ENCODE measurements around the gene INTS13. TPM values are rescaled to one million over a fixed set of nuclear protein-coding genes. Genes with fewer than 3 reads are reported as not detected.

INTS13 gene
- total and polyA plus RNA-seq, 2 of the 8 experiments (the other 6 are each of a cell fraction or from before 2014, with no cell fraction given) = 20.5 to 58.2 TPM

GRCh38 chr12:26976687-26977086, 38.9 kb upstream of the INTS13 start (continued):
- no peak for TF ChIP-seq CHD7 (IDR thresholded peaks at IDR 0.05; ENCODE audit: insufficient replicate concordance, low read length)
- no peak for TF ChIP-seq EZH2 (IDR thresholded peaks at IDR 0.05; ENCODE audit: low read depth, low read length, severe bottlenecking)
- no peak for TF ChIP-seq CREB1 (IDR thresholded peaks at IDR 0.05)
- no peak for TF ChIP-seq CBX8 (IDR thresholded peaks at IDR 0.05; ENCODE audit: borderline replicate concordance, low read depth, low read length)
- TF ChIP-seq TAF1 (IDR thresholded peaks at IDR 0.05; ENCODE audit: low read depth, low read length) = no peak
- TF ChIP-seq NANOG (IDR thresholded peaks at IDR 0.05; ENCODE audit: insufficient read depth, low read depth, low read length, poor library complexity, severe bottlenecking) = no peak
- TF ChIP-seq, protein P1, sequence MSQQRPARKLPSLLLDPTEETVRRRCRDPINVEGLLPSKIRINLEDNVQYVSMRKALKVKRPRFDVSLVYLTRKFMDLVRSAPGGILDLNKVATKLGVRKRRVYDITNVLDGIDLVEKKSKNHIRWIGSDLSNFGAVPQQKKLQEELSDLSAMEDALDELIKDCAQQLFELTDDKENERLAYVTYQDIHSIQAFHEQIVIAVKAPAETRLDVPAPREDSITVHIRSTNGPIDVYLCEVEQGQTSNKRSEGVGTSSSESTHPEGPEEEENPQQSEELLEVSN (IDR thresholded peaks at IDR 0.05) = no peak
- no peak for TF ChIP-seq POLR2A (IDR thresholded peaks at IDR 0.05; ENCODE audit: control extremely low read depth in 1 of 2, low read depth in 2 of 2, low read length in 2 of 2)
- no peak for TF ChIP-seq RXRA (IDR thresholded peaks at IDR 0.05; ENCODE audit: insufficient read depth, low read depth, low read length)
- TF ChIP-seq JUND (IDR thresholded peaks at IDR 0.05; ENCODE audit: low read length) = no peak
- no peak for TF ChIP-seq TBP (IDR thresholded peaks at IDR 0.05; ENCODE audit: low read depth, low read length)
